GM10248 (cell line): ENCODE measurements around the gene TFB1M.

ENCODE experiments used
- CTCF ChIA-PET: fragments of 300-600 bp; sonication (Branson Sonifier 250); formaldehyde crosslinking; extraction: SDS; loops from one replicate; lab custom pipeline; 2021; ENCODE audit warnings: antibody characterized with exemption; lab: Yijun Ruan, JAX
- POLR2A ChIA-PET: fragments of 350-650 bp; sonication (Branson Sonifier 250); formaldehyde crosslinking; extraction: SDS; loops from one replicate; lab custom pipeline; 2020; ENCODE audit warnings: antibody characterized with exemption; lab: Yijun Ruan, JAX
- DNase-seq: peaks from one replicate; pipeline ENCODE4 v3.0.0; 2012; ENCODE audit errors: extremely low spot score
- CTCF ChIP-seq: IDR thresholded peaks from 2 replicates; pipeline ENCODE4 v1.5.1; 2012; ENCODE audit warnings: mild to moderate bottlenecking, low read depth; ENCODE audit errors: extremely low read depth, missing control alignments, control extremely low read depth

Gene TFB1M

GRCh38 chr6:155213611-155214372, 100.5 kb downstream of the TFB1M start:
- ChIA-PET POLR2A (interaction anchor here (0.6 kb wide), 1 partner anchor 11 kb away, joined by 7 read pairs; no protein-coding TSS in a partner anchor), CTCF (interaction anchor here (1.1 to 2.5 kb wide), 6 partner anchors 10 to 285 kb away, joined by 3 to 7 read pairs (median 4); no protein-coding TSS in a partner anchor)
- no peak for DNase-seq
- TF ChIP-seq CTCF, result no peak

GRCh38 chr6:155212616-155213380, 101.5 kb downstream of the TFB1M start:
- CTCF ChIA-PET, result interaction anchor here (0.7 to 1.7 kb wide), 7 partner anchors 10 to 284 kb away, joined by 3 to 6 read pairs (median 4); no protein-coding TSS in a partner anchor
- no peak for TF ChIP-seq CTCF
- POLR2A ChIA-PET, result no interaction called here
- no peak for DNase-seq

DNA sequence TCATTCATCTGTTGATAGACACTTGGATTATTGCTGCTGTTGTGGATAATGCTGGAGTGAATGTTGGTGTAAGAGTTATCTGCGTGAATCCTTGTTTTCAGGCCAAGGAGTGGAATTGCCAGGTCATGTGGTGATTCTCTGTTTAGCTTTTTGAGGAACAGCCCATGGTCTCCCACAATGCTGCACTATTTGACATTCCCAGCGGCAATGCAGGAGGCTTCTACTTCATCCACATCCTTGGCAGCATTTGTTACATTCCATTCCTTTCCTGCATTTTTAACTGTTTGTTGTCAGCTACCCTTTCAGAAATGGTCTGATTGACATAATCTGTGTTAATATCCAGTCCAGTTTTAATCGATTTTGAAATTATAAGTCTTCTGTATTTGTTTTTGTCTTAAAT, 102.2 kb downstream of the TFB1M start:
- DNase-seq, result no peak
- ChIA-PET CTCF (interaction anchor here (1.0 to 1.7 kb wide), 3 partner anchors 9 to 35 kb away, joined by 3 to 4 read pairs (median 4); no protein-coding TSS in a partner anchor), POLR2A (no interaction called here)
- TF ChIP-seq CTCF, result no peak

DNA sequence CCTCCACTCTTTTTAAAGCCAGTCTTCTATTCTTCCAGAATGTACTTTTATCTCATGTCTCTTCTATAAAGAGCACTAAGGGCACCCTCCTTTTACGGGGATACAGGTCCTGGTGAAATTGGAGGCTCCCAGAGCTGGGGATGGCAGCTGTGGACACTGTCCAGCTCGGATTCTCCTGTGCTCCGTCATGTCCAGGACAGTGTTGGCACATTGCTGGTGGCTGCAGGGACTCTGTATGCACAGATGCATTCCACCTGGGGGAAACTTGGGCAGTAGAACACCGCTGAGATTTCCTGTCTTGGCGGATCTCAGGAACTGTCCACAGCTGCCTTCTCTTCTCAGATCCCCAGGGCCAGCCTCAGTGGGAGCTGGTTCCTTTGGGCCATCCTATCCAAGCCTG, 107.1 kb downstream of the TFB1M start:
- ChIA-PET POLR2A (no interaction called here), CTCF (interaction anchor here (0.8 to 2.7 kb wide), 5 partner anchors 22 to 41 kb away, joined by 3 to 8 read pairs (median 5); no protein-coding TSS in a partner anchor)
- no peak for DNase-seq
- no peak for TF ChIP-seq CTCF
